ENCODE measurements around the gene MRPL44.
"Not testable (repeated sequence)": the region's sequence is repeated elsewhere in the genome, so short reads cannot be mapped to it uniquely, and the experiment has no call there.

MRPL44 gene

GRCh38 chr2:223973606-223974005 lies 16.3 kb downstream of the MRPL44 start:
- no peak for DNase-seq

GRCh38 chr2:223976635-223977226 lies 19.5 kb downstream of the MRPL44 start:
- no peak for DNase-seq

- DNase-seq = no peak
Measured at GRCh38 chr2:223978451-223978850, 21.2 kb downstream of the MRPL44 start.

GRCh38 chr2:223979730-223980396 lies 22.6 kb downstream of the MRPL44 start:
- no peak for DNase-seq

GRCh38 chr2:223980397-223980735 lies 23.1 kb downstream of the MRPL44 start:
- no peak for DNase-seq

GRCh38 chr2:223980803-223981202 lies 23.5 kb downstream of the MRPL44 start:
- DNase-seq = no peak

- no peak for DNase-seq
Measured at GRCh38 chr2:223981241-223981640, 24.0 kb downstream of the MRPL44 start.

GRCh38 chr2:223989206-223989855 lies 32.1 kb downstream of the MRPL44 start:
- no peak for DNase-seq

- no peak for DNase-seq
Measured at GRCh38 chr2:223989856-223990232, 32.6 kb downstream of the MRPL44 start.

GRCh38 chr2:223991611-223992010 lies 34.3 kb downstream of the MRPL44 start:
- DNase-seq = no peak

GRCh38 chr2:223993634-223994232 lies 36.5 kb downstream of the MRPL44 start:
- peak; percentile 74 for DNase-seq

- DNase-seq = no peak
Measured at GRCh38 chr2:223994562-223995162, 37.4 kb downstream of the MRPL44 start.

- no peak for DNase-seq
Measured at GRCh38 chr2:223995569-223995968, 38.3 kb downstream of the MRPL44 start.

GRCh38 chr2:223996391-223996790 lies 39.1 kb downstream of the MRPL44 start:
- DNase-seq = no peak

GRCh38 chr2:223997938-223998337 lies 40.7 kb downstream of the MRPL44 start:
- DNase-seq = no peak

- no peak for DNase-seq
Measured at GRCh38 chr2:223998948-223999347, 41.7 kb downstream of the MRPL44 start.

- no peak for DNase-seq
Measured at GRCh38 chr2:223999862-224000261, 42.6 kb downstream of the MRPL44 start.

GRCh38 chr2:224000662-224001061 lies 43.4 kb downstream of the MRPL44 start:
- not testable (repeated sequence) for DNase-seq

GRCh38 chr2:224004105-224004695 lies 46.9 kb downstream of the MRPL44 start:
- DNase-seq = no peak

- DNase-seq = no peak
Measured at GRCh38 chr2:224008702-224009261, 51.5 kb downstream of the MRPL44 start.

GRCh38 chr2:224009605-224010315 lies 52.5 kb downstream of the MRPL44 start:
- DNase-seq = no peak

- DNase-seq = no peak
Measured at GRCh38 chr2:224011837-224012236, 54.6 kb downstream of the MRPL44 start.
